ENCODE measurements around the gene CD300A.

Gene CD300A

GRCh38 chr17:74475189-74475588 is 8.8 kb downstream of the CD300A start:
- CTCF ChIA-PET: interaction anchor here (0.7 to 1.3 kb wide), 5 partner anchors 18 to 107 kb away, joined by 3 to 6 read pairs (median 3); no protein-coding TSS in a partner anchor
- Histone ChIP-seq H3K36me3 (ENCODE audit: control insufficient read depth in 2 of 2, insufficient read depth in 1 of 2, low read length in 2 of 2) (no peaks in the 10 kb centered on the region), H3K9me3 (ENCODE audit: control insufficient read depth, insufficient read depth, low read depth, low read length) (no peaks in the 10 kb centered on the region), H3K27ac (ENCODE audit: extremely low read depth, low read depth, low read length) (no peak overlapping the region), H3K4me3 (ENCODE audit: low read depth, low read length) (no peak overlapping the region), H3K4me1 (ENCODE audit: control insufficient read depth, insufficient read depth, low read length) (no peaks in the 10 kb centered on the region)
- TF ChIP-seq ZNF549 (tag by site-specific recombination; IDR thresholded peaks at IDR 0.05): no peak
- TF ChIP-seq ZNF211 (tag by site-specific recombination; IDR thresholded peaks at IDR 0.05; ENCODE audit: low read depth): no peak
- TF ChIP-seq ZNF645 (tag by site-specific recombination; IDR thresholded peaks at IDR 0.05): no peak
- no peak for TF ChIP-seq EGR2 (tag by site-specific recombination; IDR thresholded peaks at IDR 0.05; ENCODE audit: low read depth)
- TF ChIP-seq SCRT1 (tag by site-specific recombination; IDR thresholded peaks at IDR 0.05; ENCODE audit: borderline replicate concordance): no peak
- no peak for TF ChIP-seq ZNF664 (tag by site-specific recombination; IDR thresholded peaks at IDR 0.05)
- no peak for TF ChIP-seq ZFP3 (tag by site-specific recombination; IDR thresholded peaks at IDR 0.05; ENCODE audit: low read depth)
- no peak for TF ChIP-seq ZNF433 (tag by site-specific recombination; IDR thresholded peaks at IDR 0.05; ENCODE audit: low read depth)
- TF ChIP-seq ZNF24 (tag by site-specific recombination; IDR thresholded peaks at IDR 0.05): no peak
- TF ChIP-seq HOXC10 (CRISPR knock-in tag; IDR thresholded peaks at IDR 0.05): no peak
- TF ChIP-seq ZBTB48 (tag by site-specific recombination; IDR thresholded peaks at IDR 0.05): no peak
- no peak for TF ChIP-seq ZNF280C (tag by site-specific recombination; IDR thresholded peaks at IDR 0.05)
- TF ChIP-seq TCF7L2 (IDR thresholded peaks at IDR 0.05; ENCODE audit: borderline replicate concordance, low read depth, low read length): no peak
- no peak for TF ChIP-seq IKZF3 (tag by site-specific recombination; IDR thresholded peaks at IDR 0.05)
- TF ChIP-seq ZNF792 (tag by site-specific recombination; IDR thresholded peaks at IDR 0.05): no peak
- no peak for TF ChIP-seq ZNF548 (tag by site-specific recombination; IDR thresholded peaks at IDR 0.05)
- no peak for TF ChIP-seq ZNF292 (tag by site-specific recombination; IDR thresholded peaks at IDR 0.05; ENCODE audit: borderline replicate concordance, low read depth)
- no peak for TF ChIP-seq PATZ1 (tag by site-specific recombination; IDR thresholded peaks at IDR 0.05)
- TF ChIP-seq ZNF48 (tag by site-specific recombination; IDR thresholded peaks at IDR 0.05): no peak
- TF ChIP-seq PRDM10 (tag by site-specific recombination; IDR thresholded peaks at IDR 0.05): no peak
- POLR2A ChIA-PET: no interaction called here
